A549 treated with CpdA at 1 μM for 4 hours (cell line): ENCODE measurements around the gene INAVA. TPM values are rescaled to one million over a fixed set of nuclear protein-coding genes. Genes with fewer than 3 reads are reported as not detected.

Source experiments
- total RNA-seq: library from RNA; stranded (reverse); fragments of 200-300 nt; extraction: Qiagen RNA extraction; gene quantifications from 5 replicates; pipeline ENCODE4 v1.2.3, GENCODE V29; 2022; ENCODE audit warnings: low read depth

The INAVA gene
- 33.8 to 43.7 TPM (median 37.4 TPM) in 5 replicates for total RNA-seq

GRCh38 chr1:200894712-200895442, at the start of gene INAVA:
TSS of gene INAVA (plus strand) at chr1:200894900. CDS start at chr1:200898401, 3,501 bp downstream.

GRCh38 chr1:200872446-200873115, 22.1 kb upstream of the INAVA start, which contains the start of gene GPR25:
TSS of gene GPR25 (plus strand) at chr1:200872981. CDS start at chr1:200873038, 57 bp downstream.

Other genes with a start within 250 kb of the INAVA start
- gene DDX59, start 225.0 kb upstream of the INAVA start, total RNA-seq, result 13.7 to 16.2 TPM (median 14.8 TPM) in 5 replicates
- 17.6 to 27.1 TPM (median 20.8 TPM) in 5 replicates for gene CAMSAP2, start 156.0 kb upstream of the INAVA start, total RNA-seq
- gene GPR25, start 21.9 kb upstream of the INAVA start, total RNA-seq, result not detected in 5 replicates
- 1.8 to 3.8 TPM (median 2.8 TPM) in 5 replicates for gene KIF21B, start 128.8 kb downstream of the INAVA start, total RNA-seq
- gene CACNA1S, start 217.5 kb downstream of the INAVA start, total RNA-seq, result 0.02 TPM in 1 of 5 replicates, not detected in the others
- gene ASCL5, start 232.3 kb downstream of the INAVA start, total RNA-seq, result 0.08 to 0.27 TPM (median 0.09 TPM) in 4 of 5 replicates, not detected in the other